IPS-NIHi11 (cell line): ENCODE data around the gene NRCAM.

Experiments
- DNase-seq: peaks from one replicate; pipeline ENCODE4 v3.0.0; 2012; ENCODE audit warnings: mixed read lengths, low spot score

The NRCAM gene

DNA sequence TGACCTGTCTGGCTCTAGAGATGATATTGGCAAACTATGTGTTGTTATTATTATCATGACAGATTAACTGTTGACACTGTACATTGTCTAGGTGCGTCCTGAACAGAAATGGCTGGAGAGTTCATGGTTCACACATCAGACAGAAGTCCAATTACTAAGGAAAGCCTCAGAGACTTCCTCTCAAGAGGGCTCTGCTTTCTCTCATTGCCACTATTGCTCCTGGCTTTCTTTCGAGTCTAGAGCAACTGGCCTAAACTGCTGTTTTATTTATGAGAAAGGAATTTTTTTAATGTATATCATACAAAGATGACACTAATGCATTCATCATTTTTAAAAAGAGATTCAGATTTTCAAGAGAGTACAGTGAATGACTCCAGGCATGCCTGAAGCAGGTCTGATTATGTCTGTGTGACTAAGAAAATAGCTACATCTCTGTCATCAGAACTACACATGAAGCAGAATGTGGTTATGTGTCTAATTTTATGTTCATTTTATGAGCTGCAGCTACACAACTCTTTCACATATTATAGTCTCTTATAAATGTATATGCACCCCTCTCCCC, 30.4 kb downstream of the NRCAM start:
- no peak for DNase-seq

GRCh38 chr7:108424013-108424412, 32.2 kb downstream of the NRCAM start:
- no peak for DNase-seq

DNA sequence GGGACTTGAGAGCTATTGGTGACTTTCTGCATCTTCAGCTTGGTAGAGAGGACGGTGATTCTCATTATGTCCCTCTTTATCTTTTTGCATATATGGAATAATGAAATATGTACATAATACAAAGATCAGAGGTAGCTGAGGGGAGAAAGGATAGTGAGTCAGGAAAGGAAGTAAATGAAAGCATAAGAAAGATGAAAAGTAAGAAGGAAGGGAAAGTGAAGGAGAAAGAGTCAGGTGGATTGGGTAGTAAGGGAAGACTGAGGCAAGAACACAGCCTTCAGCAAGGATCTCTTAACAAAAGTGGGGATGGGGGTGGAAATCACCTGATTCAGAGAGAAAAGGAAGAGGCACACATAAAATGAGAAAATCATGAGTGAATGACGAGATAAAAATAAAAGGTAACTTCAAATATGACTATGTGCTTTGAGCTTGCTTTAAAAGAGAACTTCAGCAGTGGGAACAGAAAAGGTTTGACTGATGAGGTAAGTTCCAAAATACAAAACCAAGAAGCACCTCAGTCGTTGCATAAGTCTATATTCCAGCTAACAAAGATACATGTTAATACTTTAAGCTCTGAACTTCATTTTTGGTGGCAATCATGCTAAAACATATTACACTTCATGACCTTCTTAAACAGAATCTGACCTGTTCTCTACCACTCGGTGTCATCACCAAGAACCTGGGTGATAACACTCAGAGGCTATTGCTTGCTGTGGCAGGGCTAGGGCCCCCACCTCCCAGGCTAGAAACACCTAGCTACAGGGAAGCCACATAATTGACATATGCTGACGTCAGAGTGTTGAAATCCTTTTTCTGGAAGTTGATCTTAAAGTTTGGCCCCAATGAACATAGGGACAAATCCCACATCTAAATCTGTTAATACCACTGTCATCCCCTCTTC, 32.9 kb downstream of the NRCAM start:
- no peak for DNase-seq

GRCh38 chr7:108421720-108422331, 34.4 kb downstream of the NRCAM start:
- DNase-seq: no peak

DNA sequence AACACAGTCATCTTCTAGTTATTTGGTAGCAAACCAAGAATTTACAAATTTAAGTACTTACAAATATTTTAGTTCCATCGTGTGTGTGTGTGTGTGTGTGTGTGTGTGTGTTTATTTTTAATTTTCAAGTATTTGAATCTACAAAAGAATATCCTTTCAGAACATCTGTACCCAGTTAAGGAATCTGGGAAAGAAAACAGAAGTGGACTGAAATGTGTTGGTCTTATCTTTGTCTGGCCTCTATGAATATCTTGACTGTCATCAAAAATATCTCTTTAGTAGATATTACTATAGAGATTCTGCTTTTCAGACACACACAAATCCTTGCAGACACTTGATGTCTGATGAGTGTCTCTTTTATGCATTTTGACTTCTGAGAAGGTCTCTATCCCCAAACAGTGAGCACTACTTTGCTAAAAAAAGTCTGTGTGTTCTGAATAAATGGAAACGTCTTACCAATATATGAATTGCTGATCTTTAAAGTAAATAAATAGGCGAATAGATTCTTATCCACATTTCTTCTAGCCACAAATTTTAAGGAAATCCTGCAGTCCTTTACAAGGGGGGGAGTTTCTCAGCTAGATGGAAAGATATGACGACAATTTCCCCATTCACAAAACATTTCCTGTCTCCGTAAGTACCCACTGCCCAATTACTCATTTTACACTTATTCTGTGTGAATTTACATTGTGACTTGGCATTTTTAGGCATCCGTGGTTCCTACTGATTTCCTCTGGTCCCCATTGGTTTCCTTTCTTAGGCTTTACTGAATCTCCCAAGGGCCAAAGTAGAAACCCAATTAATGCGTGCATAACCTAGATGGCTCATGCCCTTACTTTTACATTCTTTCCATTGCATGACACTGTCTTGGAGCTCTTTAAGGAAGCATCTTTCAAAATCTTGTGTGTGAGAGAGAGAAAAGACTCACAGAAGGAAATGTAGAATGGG, 36.0 kb downstream of the NRCAM start:
- no peak for DNase-seq

- no peak for DNase-seq
These were observed 37.3 kb downstream of the NRCAM start for GRCh38 chr7:108418946-108419345.

- DNase-seq: no peak
These were observed 38.3 kb downstream of the NRCAM start for GRCh38 chr7:108417926-108418325.

DNA sequence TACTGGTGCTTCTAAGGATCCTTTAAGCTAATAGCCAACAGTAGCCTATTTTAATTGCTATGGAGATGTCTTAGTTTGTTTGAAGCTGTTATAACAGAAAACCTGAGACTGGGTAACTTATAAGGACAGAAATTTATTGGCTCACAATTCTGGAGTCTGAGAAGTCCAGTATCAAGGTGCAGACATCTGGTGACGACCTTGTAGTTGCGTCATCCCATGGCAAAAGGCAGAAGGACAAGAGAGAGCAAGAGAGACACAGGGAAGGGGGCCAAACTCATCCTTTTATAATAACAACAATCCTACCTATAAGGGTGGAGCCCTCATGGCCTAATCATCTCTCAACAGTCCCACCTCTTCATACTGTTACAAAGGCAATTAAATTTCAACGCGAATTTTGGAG, 39.1 kb downstream of the NRCAM start:
- DNase-seq: no peak

DNA sequence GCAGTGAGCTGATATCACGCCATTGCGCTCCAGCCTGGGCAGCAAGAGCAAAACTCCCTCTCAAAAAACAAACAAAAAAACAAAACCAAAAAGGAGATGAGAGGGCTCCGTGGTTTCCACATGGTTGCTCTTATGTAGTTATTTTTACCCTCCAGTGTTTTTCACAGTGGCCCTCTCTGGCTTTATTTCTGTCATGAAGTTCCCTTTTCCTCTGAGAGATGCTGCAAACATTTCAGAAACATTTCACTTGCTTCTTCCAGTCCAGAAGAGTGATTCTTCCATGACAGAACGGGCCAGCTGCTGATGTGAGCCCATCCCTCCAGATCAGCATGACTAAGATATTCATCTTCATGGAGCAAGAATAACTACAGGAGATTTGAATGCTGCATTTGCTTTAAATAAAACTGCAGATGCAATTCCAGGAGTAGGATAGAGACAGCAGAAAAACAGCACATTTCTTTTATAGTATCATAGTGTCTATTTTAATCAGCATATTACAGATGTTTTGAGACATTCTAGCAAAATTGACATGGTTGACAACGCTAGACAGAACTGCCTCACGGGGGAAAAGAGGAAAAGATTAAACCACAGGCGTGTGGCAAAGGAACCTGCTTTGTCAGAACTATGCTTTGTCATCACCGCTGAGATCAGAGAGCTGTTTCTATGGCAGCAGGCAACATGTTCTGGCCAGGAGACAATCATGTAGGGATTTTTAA, 40.3 kb downstream of the NRCAM start:
- DNase-seq: no peak

DNA sequence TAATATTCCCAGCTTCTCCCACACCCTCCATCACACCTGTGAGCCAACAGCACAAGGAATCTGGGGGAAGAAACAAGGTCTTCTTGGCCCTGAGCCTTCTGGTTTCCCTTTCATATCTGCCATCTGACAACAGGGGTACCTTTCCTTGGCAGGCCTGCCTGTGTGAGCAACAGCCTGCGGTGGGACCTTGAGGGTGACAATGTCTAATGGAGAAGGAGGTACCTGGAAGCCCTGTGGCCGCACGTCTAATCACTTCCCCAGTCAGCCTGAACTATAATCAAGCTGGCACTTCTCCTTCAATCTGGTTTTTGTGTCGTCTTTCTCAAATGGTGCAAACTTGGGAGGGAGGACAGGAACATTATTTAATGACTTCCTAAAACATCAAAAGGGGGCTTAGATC, 41.2 kb downstream of the NRCAM start:
- no peak for DNase-seq

DNA sequence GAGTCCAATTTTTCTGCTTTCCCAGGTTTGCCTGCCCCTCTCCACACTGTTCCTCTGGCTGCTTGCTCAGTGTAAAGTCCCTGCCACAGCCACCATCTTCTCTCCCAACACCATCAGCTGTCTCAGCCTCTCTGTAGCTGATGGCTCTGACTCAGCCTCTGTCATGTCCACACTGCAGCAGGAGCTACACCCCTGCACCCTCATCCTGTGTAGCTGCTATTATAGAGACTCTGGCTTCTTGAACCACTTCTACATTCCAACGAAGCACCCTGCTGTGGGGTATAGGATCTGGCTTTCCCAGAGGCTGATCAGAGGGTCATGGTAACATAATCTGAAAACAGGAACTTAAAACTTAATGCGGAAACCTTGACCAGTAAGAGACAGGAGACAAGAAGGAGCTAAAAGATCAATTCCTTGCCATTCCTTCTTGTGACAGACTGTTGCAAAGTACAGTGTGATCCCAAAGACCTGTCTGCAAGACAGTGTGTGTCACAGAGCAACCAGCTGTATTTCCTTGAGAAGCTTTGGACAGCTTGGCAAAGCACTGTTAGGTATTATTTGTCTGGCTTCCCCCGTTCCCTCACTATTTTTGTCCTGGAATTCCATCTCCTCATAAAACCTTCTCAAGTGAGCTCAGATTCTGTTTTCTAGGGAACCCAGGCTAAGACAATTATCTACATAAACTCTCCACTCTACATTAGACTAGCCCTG, 42.3 kb downstream of the NRCAM start:
- DNase-seq: peak; percentile 50

DNA sequence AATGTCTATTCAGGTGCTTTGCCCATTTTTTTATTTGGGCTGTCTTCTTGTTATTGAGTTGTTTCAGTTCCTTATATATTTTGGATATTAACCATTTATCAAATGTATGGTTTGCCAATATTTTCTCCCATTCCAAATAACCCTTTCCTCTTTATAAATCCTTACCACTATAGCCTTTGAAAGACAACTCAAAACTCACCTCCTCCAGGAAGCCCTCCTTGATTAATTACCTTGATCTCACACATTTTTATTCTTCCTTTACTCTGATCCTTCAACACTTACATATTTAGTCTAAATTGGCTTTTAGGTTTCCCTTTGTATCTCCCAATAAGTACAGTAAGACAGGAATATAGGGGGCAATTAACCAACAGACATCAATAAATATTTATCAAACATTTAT, 42.9 kb downstream of the NRCAM start:
- DNase-seq: no peak

DNA sequence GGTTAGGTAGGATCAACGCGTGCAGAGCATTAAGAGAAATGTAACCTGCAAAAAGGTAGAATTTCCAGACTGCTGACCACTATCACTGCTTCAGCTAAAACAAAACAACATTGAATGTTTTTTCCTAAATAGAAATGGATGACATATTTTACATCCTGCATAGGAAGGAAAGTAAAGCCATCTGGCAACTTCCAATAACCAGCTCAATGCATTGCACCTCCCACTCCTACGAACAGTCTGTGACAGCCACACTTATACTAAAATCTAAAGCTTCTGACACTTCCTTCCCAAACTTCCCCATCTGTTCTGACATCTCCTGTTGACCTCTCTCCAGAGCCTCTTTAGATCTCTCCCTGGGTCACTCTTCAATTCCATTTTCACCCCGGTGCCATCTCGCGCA, 47.1 kb downstream of the NRCAM start:
- DNase-seq: no peak

DNA sequence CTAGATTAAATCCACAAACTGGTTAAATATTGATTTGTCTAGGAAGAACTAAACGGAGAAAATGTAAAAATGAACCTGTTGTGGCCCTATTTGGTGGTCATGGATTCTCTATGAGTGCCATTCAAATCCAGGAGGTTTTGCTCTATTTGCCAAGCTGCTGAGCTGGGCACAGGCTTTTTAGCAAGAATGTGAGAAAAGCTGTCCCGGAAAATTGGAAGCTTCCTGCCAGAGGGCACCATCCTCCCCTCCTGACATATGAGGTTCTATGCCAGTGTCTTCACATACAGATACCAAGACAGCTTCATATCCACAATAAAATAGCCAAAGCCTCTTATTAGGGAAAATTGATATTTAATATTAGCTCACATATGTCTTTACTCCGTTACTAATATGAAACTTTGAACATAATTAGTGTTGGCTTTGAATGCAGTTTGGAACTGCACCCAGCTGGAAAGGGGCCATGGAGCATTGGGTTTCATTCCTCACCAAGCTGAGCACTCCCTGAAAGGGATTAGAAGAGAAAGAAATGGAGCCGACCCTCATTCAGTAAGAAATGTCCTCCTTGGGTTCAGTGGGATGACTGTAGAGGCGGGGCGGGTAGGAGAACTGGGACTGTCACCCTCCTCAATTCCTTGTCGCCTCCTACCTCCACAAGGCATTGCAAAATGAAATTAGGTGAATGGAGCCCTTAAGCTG, 47.8 kb downstream of the NRCAM start:
- DNase-seq: no peak

DNA sequence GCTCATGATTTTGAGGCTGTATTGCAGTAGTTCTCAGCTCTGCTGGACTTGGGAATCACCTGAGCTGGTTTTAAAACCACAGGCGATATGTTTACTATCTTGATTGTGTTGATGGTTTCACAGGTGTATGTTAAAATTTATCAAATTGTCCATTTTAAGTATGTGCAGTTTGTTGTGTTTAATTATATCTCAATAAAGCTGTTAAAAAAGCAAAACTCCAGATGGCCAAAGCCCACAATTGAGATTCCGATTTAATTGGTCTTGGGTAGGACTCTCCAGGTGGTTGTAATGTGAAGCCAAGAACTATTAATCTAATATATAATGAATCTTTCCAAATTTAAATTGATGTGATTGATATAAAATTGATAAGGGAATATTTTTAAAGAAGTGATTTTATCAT, 48.6 kb downstream of the NRCAM start:
- no peak for DNase-seq

DNA sequence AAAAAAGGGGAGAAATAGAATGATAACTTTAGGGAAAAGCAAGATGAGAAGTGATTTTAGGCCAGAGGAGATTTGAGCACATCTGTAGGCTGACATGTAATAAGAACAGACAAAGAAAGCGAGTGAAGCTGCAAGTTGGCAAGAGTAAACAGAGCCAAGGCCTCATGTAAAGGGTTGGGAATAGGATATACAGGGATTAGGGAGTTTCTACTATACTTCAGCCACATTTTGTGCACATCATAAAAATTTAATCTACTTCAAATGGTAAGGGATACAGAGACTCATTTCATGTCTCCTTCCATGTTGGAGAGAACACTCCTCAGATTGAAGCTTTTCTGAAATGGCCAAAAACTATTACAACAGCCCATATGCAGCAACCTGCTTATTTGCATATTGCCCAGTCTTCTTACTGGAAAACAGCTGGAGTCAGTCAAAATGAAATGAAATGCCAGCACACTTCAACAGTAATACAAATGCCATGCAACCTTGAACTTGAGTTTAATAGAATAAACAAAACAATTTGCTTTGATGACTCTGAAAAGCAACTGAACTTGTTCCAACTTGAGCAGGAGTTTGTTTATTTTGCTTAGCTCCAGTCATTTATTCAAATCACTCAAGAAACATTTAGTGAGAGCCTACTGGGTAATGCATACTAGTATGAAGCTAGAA, 49.9 kb downstream of the NRCAM start:
- DNase-seq: no peak

GRCh38 chr7:108404509-108405420, 51.5 kb downstream of the NRCAM start:
- DNase-seq: no peak

- DNase-seq: no peak
These were observed 52.5 kb downstream of the NRCAM start for GRCh38 chr7:108403597-108404217.
